Measurements from ENCODE around the gene NHS. TPM values are rescaled to one million over a fixed set of nuclear protein-coding genes. Genes with fewer than 3 reads are reported as not detected.

The NHS gene
- total and polyA plus RNA-seq, 2 of the 13 experiments (the other 11 are each of a cell fraction or from before 2014, with no cell fraction given): 0.02 TPM; not detected in 1

DNA sequence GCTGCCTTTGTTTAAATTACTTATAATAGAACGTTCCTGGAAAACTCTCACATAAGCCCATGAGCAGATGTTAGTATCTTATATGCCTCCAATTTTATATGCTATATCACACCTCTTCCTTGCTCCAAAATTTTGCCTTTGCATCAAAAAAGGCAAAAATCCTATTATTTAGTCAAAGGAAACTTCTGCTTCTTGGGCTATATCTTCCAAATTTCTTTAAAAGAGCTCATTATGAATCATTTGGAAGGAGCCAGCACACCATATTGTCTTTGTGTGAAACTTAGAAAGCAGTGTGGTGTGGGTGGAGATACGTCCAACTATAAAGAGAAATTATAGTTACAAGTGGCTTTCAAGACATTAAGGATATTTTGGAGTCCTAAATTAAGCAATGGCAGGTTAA, 35.7 kb downstream of the NHS start:
- H3K27ac ChIP-seq (ENCODE audit: extremely low read length, insufficient read depth, low read length): no peak overlapping the region
- FAIRE-seq (no peak), ATAC-seq (no peak), DNase-seq (ENCODE audit: low spot score) (no peak)
- WGBS (ENCODE audit: low lambda C conversion rate): 0% methylated on average over 2 of the region's 2 CpGs
- in situ Hi-C loops (cut with HindIII; ENCODE audit: extremely low pct_ligation_motif_present, low pct_unique_long_range_greater_than_20kb): no loop called here
- H3K36me3 ChIP-seq (replicated peaks in 1 of 2; ENCODE audit: control insufficient read depth in 1 of 2, insufficient read depth in 2 of 2, low read length in 2 of 2): no peaks in the 10 kb centered on the region
- BruUV-seq (replicated peaks): no TSS peak
- no peaks in the 10 kb centered on the region for H4K20me1 ChIP-seq (ENCODE audit: insufficient read depth, low read length)
- no peaks in the 10 kb centered on the region for H3K27me3 ChIP-seq (ENCODE audit: control insufficient read depth in 1 of 2, insufficient read depth in 2 of 2, low read length in 2 of 2)
- no peak overlapping the region for H3K4me2 ChIP-seq (ENCODE audit: low read depth, low read length)
- no peaks in the 10 kb centered on the region for H3K4me1 ChIP-seq (ENCODE audit: insufficient read depth, low read length)
- no peak overlapping the region for H2AFZ ChIP-seq (ENCODE audit: low read length)
- CTCF ChIA-PET (ENCODE audit: low intra/inter-chr PET ratio, low total read pairs): no interaction called here
- intact Hi-C loops (cut with micrococcal nuclease; ENCODE audit: unreplicated experiment): no loop called here
- H3K9me3 ChIP-seq (ENCODE audit: low read length): no peaks in the 10 kb centered on the region
- H3K79me2 ChIP-seq (ENCODE audit: insufficient read depth, low read length): no peaks in the 10 kb centered on the region
- H3K4me3 ChIP-seq (replicated peaks in 1 of 3; ENCODE audit: insufficient read depth in 1 of 3, low read depth in 2 of 3, low read length in 3 of 3): no peak overlapping the region
- POLR2A ChIA-PET: no interaction called here
- H3K9ac ChIP-seq (ENCODE audit: insufficient read depth, low read depth, low read length): no peak overlapping the region
- TF ChIP-seq, protein P1, sequence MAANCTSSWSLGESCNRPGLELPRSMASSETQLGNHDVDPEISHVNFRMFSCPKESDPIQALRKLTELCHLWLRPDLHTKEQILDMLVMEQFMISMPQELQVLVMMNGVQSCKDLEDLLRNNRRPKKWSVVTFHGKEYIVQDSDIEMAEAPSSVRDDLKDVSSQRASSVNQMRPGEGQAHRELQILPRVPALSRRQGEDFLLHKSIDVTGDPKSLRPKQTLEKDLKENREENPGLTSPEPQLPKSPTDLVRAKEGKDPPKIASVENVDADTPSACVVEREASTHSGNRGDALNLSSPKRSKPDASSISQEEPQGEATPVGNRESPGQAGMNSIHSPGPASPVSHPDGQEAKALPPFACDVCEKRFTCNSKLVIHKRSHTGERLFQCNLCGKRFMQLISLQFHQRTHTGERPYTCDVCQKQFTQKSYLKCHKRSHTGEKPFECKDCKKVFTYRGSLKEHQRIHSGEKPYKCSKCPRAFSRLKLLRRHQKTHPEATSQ (CRISPR knock-in tag; IDR thresholded peaks at IDR 0.05; ENCODE audit: borderline replicate concordance): no peak
- TF ChIP-seq ZNF546 (CRISPR knock-in tag; conservative IDR thresholded peaks at IDR 0.05) (no peak), ZNF333 (CRISPR knock-in tag; IDR thresholded peaks at IDR 0.05; ENCODE audit: borderline replicate concordance) (no peak), KDM1A (CRISPR knock-in tag; IDR thresholded peaks at IDR 0.05) (no peak), ZNF264 (CRISPR knock-in tag; IDR thresholded peaks at IDR 0.05) (no peak), RCOR2 (CRISPR knock-in tag; IDR thresholded peaks at IDR 0.05) (no peak), KDM6A (CRISPR knock-in tag; IDR thresholded peaks at IDR 0.05; ENCODE audit: low read depth) (no peak), PITX1 (CRISPR knock-in tag; IDR thresholded peaks at IDR 0.05) (no peak), FOXP1 (IDR thresholded peaks at IDR 0.05) (no peak), FOXP1 (CRISPR knock-in tag; IDR thresholded peaks at IDR 0.05) (no peak), NAIF1 (CRISPR knock-in tag; IDR thresholded peaks at IDR 0.05; ENCODE audit: borderline replicate concordance) (no peak), THAP11 (CRISPR knock-in tag; IDR thresholded peaks at IDR 0.05) (no peak)
